AG10803 (cell line): ENCODE measurements around the gene NOVA2.

ENCODE experiments used
- DNase-seq: peaks from one replicate; pipeline ENCODE4 v3.0.0; 2010; ENCODE audit warnings: low read depth
- H3K4me3 ChIP-seq: 2 replicates; pipeline ENCODE4 v1.5.1; 2011; ENCODE audit warnings: mild to moderate bottlenecking, low read length, control low read depth
- TF ChIP-seq, protein P1 (sequence below): conservative IDR thresholded peaks from 2 replicates; pipeline ENCODE4 v1.5.1; 2011; ENCODE audit warnings: mild to moderate bottlenecking, low read length, control low read depth, inconsistent platforms

Gene NOVA2

DNA sequence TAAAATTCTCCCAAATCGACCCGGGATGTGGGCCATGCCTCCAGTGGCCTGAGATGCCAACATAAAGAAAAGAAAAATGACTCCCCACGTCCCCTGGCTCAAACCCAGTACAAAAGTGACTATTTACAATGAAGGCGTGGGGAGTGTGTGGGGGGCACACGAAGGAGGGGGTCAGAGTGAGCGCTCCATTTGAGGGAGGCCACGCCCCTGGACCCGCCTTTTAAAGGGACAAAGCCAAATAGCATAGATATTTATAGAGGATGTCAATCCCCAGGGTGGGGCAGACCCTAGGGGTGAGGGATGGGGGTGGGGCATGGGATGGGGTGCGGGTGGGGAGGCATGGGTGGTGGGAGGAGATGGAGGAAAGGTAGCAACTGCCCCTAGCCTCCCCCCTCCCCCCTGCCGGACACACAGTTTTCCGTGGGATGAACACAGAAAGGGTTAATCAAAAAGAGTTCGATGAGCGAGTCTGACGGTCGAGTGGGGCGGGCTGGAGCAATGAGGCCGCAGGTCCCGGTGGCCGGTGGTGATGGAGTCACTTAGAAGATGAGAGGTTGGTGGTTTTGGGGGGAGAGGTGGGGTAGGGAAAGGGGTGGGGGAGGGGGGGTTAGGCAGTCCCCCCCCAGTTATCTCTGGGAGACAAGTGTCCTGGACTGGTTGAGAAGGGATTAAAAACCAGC, 39.0 kb downstream of the NOVA2 start:
- no peak overlapping the region for H3K4me3 ChIP-seq
- no peak for DNase-seq
- TF ChIP-seq, protein P1, sequence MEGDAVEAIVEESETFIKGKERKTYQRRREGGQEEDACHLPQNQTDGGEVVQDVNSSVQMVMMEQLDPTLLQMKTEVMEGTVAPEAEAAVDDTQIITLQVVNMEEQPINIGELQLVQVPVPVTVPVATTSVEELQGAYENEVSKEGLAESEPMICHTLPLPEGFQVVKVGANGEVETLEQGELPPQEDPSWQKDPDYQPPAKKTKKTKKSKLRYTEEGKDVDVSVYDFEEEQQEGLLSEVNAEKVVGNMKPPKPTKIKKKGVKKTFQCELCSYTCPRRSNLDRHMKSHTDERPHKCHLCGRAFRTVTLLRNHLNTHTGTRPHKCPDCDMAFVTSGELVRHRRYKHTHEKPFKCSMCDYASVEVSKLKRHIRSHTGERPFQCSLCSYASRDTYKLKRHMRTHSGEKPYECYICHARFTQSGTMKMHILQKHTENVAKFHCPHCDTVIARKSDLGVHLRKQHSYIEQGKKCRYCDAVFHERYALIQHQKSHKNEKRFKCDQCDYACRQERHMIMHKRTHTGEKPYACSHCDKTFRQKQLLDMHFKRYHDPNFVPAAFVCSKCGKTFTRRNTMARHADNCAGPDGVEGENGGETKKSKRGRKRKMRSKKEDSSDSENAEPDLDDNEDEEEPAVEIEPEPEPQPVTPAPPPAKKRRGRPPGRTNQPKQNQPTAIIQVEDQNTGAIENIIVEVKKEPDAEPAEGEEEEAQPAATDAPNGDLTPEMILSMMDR: no peak

DNA sequence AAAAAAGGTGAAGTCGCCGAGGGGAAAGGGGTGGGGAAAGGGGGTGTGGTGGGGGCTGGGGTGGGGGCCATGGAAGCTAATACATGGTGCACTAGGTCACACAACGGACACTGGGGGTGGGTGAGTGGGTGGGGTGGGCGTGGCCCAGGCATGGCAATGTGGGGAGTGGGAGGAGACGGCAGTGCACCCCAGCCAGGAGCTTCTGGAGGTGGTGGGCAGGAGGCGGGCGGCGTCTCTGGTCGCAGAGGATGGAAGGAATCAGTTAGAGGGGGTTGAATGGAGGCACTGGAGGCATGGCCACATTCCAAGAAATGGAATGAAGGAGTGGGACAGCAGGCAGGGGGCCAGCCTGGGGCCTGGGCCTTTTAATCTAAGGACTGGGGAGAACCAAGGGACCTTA, 39.9 kb downstream of the NOVA2 start:
- TF ChIP-seq, protein P1: no peak
- no peak overlapping the region for H3K4me3 ChIP-seq
- DNase-seq: no peak

DNA sequence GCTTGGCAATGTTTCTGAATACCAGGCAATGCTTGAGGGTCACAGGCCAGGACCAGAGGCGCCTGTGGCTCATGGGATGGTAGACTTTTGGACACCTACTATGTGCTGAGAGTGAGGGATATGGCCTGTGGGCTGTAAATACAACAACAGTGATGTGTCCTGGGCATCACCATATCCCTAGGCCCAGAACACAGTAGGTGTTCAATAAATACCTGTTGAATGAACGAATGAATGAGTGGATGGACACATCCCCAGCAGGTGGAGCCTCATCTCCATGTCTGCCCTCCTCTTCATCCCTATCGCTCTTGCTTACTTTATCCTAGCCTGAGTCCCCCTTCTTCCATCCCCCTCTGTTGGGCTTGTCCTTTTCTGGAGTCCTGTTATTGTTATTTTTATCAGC, 42.6 kb downstream of the NOVA2 start:
- TF ChIP-seq, protein P1: no peak
- no peak overlapping the region for H3K4me3 ChIP-seq
- no peak for DNase-seq

DNA sequence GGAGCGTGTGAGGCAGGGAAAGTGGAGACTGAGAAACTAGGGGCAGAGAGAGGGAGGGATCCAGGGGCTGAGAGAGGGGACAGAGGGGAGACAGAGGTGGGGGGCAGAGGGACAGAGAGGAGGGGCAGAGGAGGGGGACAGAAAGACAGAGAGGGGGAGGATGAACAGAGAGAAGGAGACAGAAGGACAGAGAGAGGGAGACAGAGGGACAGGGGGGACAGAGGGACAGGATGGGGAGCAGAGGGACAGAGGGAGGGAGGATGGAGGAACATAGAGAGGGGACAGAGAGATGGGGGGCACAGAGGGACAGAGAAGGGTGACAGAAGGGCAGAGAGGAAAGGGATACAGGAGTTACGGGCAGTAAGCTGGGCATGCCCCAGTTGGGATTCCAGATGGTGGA, 44.4 kb downstream of the NOVA2 start:
- TF ChIP-seq, protein P1: no peak
- DNase-seq: no peak
- no peak overlapping the region for H3K4me3 ChIP-seq

DNA sequence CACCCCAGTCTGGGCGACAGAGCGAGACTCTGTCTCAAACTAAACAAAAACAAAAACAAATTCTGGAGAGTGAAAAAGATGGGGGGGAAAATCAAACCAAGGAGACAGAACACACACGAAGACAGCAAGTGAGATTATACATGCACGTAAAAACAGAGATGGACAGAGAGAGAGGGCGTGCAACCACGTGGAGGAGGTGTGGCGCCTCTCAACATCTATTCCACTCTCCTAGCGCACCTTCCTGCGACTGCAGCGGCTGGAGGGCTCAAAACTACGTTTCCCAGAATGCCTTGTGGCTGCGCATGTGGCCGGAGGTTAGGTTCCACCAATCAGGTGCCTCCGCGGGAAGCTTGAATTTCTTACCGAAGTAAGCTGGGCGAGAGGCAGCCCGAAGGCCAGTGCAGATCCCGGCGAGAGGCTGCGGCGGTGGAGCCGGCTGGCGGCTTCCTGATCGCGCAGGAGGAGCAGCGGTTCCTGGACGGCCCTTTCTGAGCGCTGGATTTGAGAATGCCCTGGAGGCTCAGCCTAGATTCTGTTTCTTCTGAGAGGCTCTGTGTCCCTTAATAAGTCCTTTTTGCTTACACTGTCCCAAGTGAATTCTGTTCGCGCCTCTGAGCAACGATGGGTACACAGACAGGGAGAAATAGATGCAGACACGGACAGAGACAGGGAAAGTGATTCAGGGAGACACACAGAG, 46.0 kb downstream of the NOVA2 start:
- H3K4me3 ChIP-seq: no peak overlapping the region; the same call in 1 of the 2 replicates
- TF ChIP-seq, protein P1: no peak
- peak; percentile 78 for DNase-seq

DNA sequence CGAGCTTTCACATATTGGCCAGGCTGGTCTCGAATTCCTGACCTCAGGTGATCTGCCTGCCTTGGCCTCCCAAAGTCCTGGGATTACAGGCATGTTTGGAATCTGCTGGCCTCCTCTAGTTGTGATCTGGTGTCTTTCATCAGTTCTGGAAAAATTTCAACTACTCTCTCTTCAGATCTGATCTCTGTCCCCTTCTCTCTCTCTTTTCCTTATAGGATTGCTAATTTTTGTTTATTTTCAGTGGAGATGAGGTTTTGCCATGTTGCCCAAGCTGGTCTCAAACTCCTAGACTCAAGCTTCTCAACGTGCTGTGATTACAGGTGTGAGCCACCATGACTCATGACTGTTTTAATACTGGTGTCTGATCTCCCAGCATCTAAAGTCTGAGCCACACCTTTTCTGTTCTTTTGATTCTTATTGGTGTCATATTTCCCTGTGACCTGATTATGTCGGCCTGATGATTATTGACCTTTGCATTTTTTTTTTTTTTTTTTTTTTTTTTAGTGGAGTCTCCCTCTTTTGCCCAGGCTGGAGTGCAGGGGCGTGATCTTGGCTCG, 48.7 kb downstream of the NOVA2 start:
- TF ChIP-seq, protein P1: no peak
- no peak for DNase-seq
- H3K4me3 ChIP-seq: no peak overlapping the region

DNA sequence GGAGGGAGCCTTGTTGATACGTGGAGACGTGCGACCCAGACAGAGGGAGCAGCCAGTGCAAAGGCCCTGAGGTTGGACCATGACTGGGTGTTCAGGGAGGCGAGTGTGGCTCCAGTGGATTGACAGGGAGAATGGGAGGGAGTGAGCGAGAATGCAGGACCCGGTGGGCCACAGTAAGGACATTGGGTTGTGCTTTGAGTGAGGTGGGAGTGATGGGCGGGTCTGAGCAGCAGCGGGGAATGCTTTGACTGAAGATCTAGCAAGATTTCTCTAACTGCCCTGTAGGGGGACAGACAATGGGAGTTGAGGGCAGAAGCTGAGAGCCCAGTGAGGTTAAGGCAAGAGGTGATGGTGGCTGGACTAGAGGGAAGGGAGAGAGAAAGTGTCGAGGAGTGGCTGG, 51.4 kb downstream of the NOVA2 start:
- no peak overlapping the region for H3K4me3 ChIP-seq
- DNase-seq: no peak
- TF ChIP-seq, protein P1: peak; percentile 25
